HFFc6 (cell line): ENCODE data around the gene NAA38. TPM values are rescaled to one million over a fixed set of nuclear protein-coding genes. Genes with fewer than 3 reads are reported as not detected.

Experiments used
- DNase-seq: peaks from one replicate; pipeline ENCODE4 v3.0.0-alpha.2; 2018
- H3K27ac Mint-ChIP-seq: 2 replicates; pipeline ENCODE4 v1.8.0; 2020; ENCODE audit warnings: mild to moderate bottlenecking, mixed read lengths
- H3K27me3 Mint-ChIP-seq: 2 replicates; pipeline ENCODE4 v1.8.0; 2021; ENCODE audit warnings: mild to moderate bottlenecking, moderate library complexity, mixed read lengths; ENCODE audit not compliant: insufficient read depth
- H3K36me3 Mint-ChIP-seq: 2 replicates; pipeline ENCODE4 v1.8.0; 2021; ENCODE audit warnings: low read depth, mixed read lengths
- H3K4me1 Mint-ChIP-seq: 2 replicates; pipeline ENCODE4 v1.8.0; 2020; ENCODE audit warnings: low read depth, mixed read lengths
- H3K4me3 Mint-ChIP-seq: 2 replicates; pipeline ENCODE4 v1.8.0; 2020; ENCODE audit warnings: mild to moderate bottlenecking, moderate library complexity, mixed read lengths
- H3K9me3 Mint-ChIP-seq: 2 replicates; pipeline ENCODE4 v1.8.0; 2020; ENCODE audit warnings: mild to moderate bottlenecking, mixed read lengths
- total RNA-seq, 6 experiments: library from RNA; stranded (reverse); fragmentation: NEBNext Ultra II Directional; extraction: Animal tissue kit (Norgen Biotek cat#: 25700); gene quantifications; 2 replicates in 1 of 6; 3 replicates in 5 of 6; pipeline ENCODE4 v1.2.3, GENCODE V29; 2021
- TF ChIP-seq, protein P1 (sequence below): fragments of 200-600 bp; sonication (generic); IDR thresholded peaks from 2 replicates; pipeline ENCODE4 v1.5.0; 2021; ENCODE audit warnings: antibody characterized with exemption, mild to moderate bottlenecking

Gene NAA38
- total RNA-seq, 6 experiments from 2014 or later = 104 to 122 (median 107) TPM

DNA sequence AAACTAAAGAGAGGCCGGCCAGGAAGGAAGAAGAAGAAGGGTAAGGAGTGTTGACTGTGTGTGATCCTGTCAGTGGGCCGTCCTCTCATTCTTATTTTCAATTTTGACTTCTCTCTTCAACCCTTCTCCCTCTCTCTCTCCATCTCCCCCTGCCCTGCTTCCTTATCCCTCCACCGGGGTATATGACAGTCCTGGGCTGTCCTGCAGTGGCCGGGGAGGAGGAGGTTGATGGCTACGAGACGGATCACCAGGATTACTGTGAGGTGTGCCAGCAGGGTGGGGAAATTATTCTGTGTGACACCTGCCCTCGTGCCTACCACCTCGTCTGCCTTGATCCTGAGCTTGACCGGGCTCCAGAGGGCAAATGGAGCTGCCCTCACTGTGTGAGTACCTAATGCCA is 36.9 kb upstream of the NAA38 start:
- DNase-seq = no peak
- peaks cover 2% of the 10 kb centered on the region; the same call in 1 of the 2 replicates for H3K27me3 Mint-ChIP-seq
- no peak overlapping the region for H3K4me3 Mint-ChIP-seq
- no peak overlapping the region for H3K27ac Mint-ChIP-seq
- H3K9me3 Mint-ChIP-seq = no peaks in the 10 kb centered on the region
- H3K36me3 Mint-ChIP-seq = peaks cover 35% of the 10 kb centered on the region
- H3K4me1 Mint-ChIP-seq = peaks cover 5% of the 10 kb centered on the region; the same call in 1 of the 2 replicates
- TF ChIP-seq, protein P1, sequence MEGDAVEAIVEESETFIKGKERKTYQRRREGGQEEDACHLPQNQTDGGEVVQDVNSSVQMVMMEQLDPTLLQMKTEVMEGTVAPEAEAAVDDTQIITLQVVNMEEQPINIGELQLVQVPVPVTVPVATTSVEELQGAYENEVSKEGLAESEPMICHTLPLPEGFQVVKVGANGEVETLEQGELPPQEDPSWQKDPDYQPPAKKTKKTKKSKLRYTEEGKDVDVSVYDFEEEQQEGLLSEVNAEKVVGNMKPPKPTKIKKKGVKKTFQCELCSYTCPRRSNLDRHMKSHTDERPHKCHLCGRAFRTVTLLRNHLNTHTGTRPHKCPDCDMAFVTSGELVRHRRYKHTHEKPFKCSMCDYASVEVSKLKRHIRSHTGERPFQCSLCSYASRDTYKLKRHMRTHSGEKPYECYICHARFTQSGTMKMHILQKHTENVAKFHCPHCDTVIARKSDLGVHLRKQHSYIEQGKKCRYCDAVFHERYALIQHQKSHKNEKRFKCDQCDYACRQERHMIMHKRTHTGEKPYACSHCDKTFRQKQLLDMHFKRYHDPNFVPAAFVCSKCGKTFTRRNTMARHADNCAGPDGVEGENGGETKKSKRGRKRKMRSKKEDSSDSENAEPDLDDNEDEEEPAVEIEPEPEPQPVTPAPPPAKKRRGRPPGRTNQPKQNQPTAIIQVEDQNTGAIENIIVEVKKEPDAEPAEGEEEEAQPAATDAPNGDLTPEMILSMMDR = no peak

DNA sequence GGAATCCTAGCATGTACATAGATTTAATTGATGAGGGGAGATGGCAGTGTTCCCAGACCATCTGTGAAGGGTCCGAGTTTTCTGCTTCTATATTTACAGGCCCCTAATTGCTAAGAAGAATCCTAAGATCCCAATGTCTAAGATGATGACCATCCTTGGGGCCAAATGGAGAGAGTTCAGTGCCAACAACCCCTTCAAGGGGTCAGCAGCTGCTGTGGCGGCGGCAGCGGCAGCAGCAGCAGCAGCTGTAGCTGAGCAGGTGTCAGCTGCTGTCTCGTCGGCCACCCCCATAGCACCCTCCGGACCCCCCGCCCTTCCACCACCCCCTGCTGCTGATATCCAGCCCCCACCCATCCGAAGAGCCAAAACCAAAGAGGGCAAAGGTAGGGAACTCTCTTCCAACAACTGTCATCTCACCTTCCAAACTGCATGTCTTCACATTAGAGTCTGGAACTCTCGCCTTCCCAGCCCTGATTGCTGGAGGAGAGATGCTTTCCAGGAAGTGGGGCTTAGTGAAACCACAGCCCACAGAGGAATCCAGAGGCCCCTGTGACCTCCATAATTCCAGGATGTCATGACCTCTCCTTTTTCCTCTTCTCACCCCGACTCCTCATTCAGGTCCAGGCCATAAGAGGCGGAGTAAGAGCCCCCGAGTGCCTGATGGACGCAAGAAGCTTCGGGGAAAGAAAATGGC is 36.0 kb upstream of the NAA38 start:
- Mint-ChIP-seq H3K36me3 (peaks cover 35% of the 10 kb centered on the region), H3K4me3 (no peak overlapping the region), H3K27ac (no peak overlapping the region), H3K27me3 (peaks cover 2% of the 10 kb centered on the region; the same call in 1 of the 2 replicates), H3K9me3 (no peaks in the 10 kb centered on the region), H3K4me1 (peaks cover 5% of the 10 kb centered on the region; the same call in 1 of the 2 replicates)
- no peak for DNase-seq
- TF ChIP-seq, protein P1 = no peak

DNA sequence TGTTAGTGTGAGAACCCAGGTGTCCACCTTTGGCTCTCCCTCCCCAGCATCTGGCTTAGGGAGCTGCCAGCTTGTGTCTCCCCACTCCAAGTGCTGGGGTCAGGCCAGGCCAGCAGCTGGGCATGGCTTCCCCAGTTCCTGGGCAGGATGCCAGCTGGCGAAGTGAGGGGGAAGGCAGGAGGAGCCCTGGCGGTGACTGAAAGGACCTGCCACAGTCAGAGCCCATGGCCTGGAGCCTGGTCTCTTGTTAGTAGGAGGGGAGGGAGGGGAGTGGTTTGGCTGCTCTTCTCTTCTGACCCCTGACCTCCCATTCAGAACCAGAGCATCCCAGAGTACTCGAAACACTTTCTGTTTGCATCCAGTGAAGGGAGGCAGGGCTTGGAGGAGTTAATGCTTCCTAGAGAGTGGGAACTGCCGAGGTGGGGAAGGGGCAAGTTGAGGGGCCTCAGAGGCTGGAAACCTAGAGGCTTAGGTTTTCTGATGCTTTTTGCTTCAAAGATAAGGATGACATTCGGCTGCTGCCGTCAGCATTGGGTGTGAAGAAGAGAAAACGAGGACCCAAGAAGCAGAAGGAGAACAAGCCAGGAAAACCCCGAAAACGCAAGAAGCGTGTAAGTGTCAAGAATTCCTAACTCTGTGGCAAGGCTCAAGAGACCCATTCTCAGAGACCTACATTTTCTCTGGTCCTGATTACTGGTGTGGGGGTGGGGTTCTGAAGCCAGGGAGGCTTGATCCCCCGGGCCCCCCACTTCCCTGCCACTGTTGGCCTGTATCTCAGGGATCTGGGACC is 32.0 kb upstream of the NAA38 start:
- DNase-seq = peak; percentile 88
- H3K27ac Mint-ChIP-seq = no peak overlapping the region
- H3K4me1 Mint-ChIP-seq = no peaks in the 10 kb centered on the region
- peaks cover 7% of the 10 kb centered on the region for H3K36me3 Mint-ChIP-seq
- H3K27me3 Mint-ChIP-seq = peaks cover 4% of the 10 kb centered on the region
- TF ChIP-seq, protein P1 = peak; percentile 71
- H3K4me3 Mint-ChIP-seq = no peak overlapping the region; the same call in 1 of the 2 replicates
- no peaks in the 10 kb centered on the region for H3K9me3 Mint-ChIP-seq

DNA sequence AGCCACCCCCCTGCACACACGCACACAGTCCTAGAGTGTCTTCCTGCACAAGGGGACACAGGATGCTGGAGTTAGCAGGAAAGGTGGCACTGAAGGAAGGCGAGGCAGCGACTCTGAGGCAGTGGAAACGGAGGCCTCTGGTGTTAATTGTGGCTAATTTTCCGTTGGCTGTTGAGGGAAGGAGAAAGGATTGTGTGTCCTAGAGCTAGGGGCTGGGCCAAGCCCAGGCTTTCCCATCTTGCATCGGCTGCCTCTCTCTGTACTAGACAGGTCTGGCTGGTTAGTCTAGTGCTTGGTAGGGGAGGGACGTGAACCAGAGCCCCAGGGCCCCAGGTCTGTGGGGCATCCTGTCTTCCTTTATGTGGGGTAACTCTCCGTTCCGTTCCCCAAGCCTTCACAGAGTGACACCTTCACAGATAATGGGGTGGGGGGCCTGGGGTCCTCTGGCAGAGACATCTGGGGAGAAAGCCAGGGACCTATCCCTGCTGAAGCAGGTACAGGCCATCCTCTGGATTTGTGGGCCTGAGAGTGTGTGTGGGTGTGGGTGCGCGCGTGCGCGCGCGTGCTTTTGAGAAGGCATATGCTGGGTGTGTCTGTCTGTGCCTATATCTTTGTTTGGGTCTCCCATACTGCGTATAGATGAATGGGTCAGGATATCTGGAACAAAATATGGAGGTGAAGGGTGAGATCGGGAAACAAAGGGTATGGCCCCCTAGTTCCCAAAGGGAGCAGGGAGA is 31.0 kb upstream of the NAA38 start, which contains the start of gene CHD3:
Gene CHD3 (plus strand): TSS at position 606 of the 737 bp plus-strand sequence. CDS start 212 bp downstream, outside the sequence.
- DNase-seq = no peak

More for the DNA sequence above, 31.0 kb upstream of the NAA38 start, which contains the start of gene CHD3:
- H3K27me3 Mint-ChIP-seq = peaks cover 4% of the 10 kb centered on the region
- no peak within 1 kb of the TSS; the same call in 1 of the 2 replicates for H3K4me3 Mint-ChIP-seq
- peaks cover 4% of the 10 kb centered on the region; the same call in 1 of the 2 replicates for H3K36me3 Mint-ChIP-seq
- TF ChIP-seq, protein P1 = no peak
- no peaks in the 10 kb centered on the region for H3K9me3 Mint-ChIP-seq
- H3K27ac Mint-ChIP-seq = no peak within 1 kb of the TSS
- peaks cover 5% of the 10 kb centered on the region for H3K4me1 Mint-ChIP-seq
